HepG2 (cell line): ENCODE data around the gene SIRT7. TPM values are rescaled to one million over a fixed set of nuclear protein-coding genes. Genes with fewer than 3 reads are reported as not detected.

ENCODE experiments used
- ELF3 ChIP-seq: IDR thresholded peaks from 2 replicates; pipeline ENCODE4 v1.6.1; 2016; ENCODE audit warnings: missing genetic modification reagents, missing compliant biosample characterization
- HMGXB3 ChIP-seq: sonication (generic); formaldehyde crosslinking; IDR thresholded peaks from 2 replicates; pipeline ENCODE4 v1.4.0; 2020; ENCODE audit warnings: missing genetic modification reagents, borderline replicate concordance
- HOXA3 ChIP-seq: sonication (generic); formaldehyde crosslinking; IDR thresholded peaks from 2 replicates; pipeline ENCODE4 v1.5.0; 2020; ENCODE audit warnings: missing genetic modification reagents
- HOXA5 ChIP-seq: sonication (generic); formaldehyde crosslinking; IDR thresholded peaks from 2 replicates; pipeline ENCODE4 v1.4.0; 2020; ENCODE audit warnings: missing genetic modification reagents
- KDM4B ChIP-seq: sonication (generic); formaldehyde crosslinking; IDR thresholded peaks from 2 replicates; pipeline ENCODE4 v1.4.0; 2020; ENCODE audit warnings: missing genetic modification reagents
- KLF11 ChIP-seq: IDR thresholded peaks from 2 replicates; pipeline ENCODE4 v1.6.1; 2016; ENCODE audit warnings: missing compliant biosample characterization
- PHF8 ChIP-seq: sonication (generic); formaldehyde crosslinking; IDR thresholded peaks from 2 replicates; pipeline ENCODE4 v1.5.0; 2020; ENCODE audit warnings: missing genetic modification reagents
- PRDM4 ChIP-seq: sonication (generic); formaldehyde crosslinking; IDR thresholded peaks from 2 replicates; pipeline ENCODE4 v1.9.0; 2021; ENCODE audit warnings: missing genetic modification reagents, borderline replicate concordance
- RFX3 ChIP-seq: IDR thresholded peaks from 2 replicates; pipeline ENCODE4 v1.6.1; 2016; ENCODE audit warnings: missing biosample characterization, missing genetic modification reagents
- SAP130 ChIP-seq: IDR thresholded peaks from 2 replicates; pipeline ENCODE4 v1.6.1; 2016; ENCODE audit warnings: low read depth
- ZFP82 ChIP-seq: sonication (generic); formaldehyde crosslinking; IDR thresholded peaks from 2 replicates; pipeline ENCODE4 v1.5.1; 2020; ENCODE audit warnings: mild to moderate bottlenecking, missing genetic modification reagents, borderline replicate concordance
- ZNF142 ChIP-seq: sonication (generic); formaldehyde crosslinking; IDR thresholded peaks from 2 replicates; pipeline ENCODE4 v1.4.0; 2020; ENCODE audit warnings: missing genetic modification reagents
- ZNF335 ChIP-seq: sonication (generic); formaldehyde crosslinking; IDR thresholded peaks from 2 replicates; pipeline ENCODE4 v1.4.0; 2020; ENCODE audit warnings: missing genetic modification reagents
- ZNF512 ChIP-seq: sonication (generic); formaldehyde crosslinking; IDR thresholded peaks from 2 replicates; pipeline ENCODE4 v1.4.0; 2020; ENCODE audit warnings: mild to moderate bottlenecking, missing genetic modification reagents
- polyA plus RNA-seq, 8 experiments: library from polyadenylated mRNA; depleted of rRNA in 3 of 8; stranded (reverse) in 7 of 8; unstranded in 1 of 8; fragments of >200 nt; fragmentation: Illumina TruSeq in 4 of 8; extraction: Trizol in 4 of 8; gene quantifications; 2 replicates each; pipeline versions ENCODE4 v1.2.1 to v1.2.3, GENCODE V29; 2011 to 2016; ENCODE audit warnings: low read depth in 4 of 8, missing spikeins in 1 of 8, mixed read lengths in 1 of 8; ENCODE audit not compliant: insufficient read depth in 1 of 8
- total RNA-seq, 5 experiments: library from RNA; depleted of rRNA; stranded (reverse); fragments of >200 nt; fragmentation: Illumina TruSeq; extraction: Trizol; gene quantifications; 2 replicates each; pipeline ENCODE4 v1.2.3, GENCODE V29; 2016; ENCODE audit warnings: low read depth in 1 of 5

SIRT7 gene
- total and polyA plus RNA-seq, 2 of the 13 experiments (the other 11 are each of a cell fraction or from before 2014, with no cell fraction given): 8.3 to 24.8 TPM

- TF ChIP-seq ZNF512 (CRISPR knock-in tag) (no peak), SAP130 (CRISPR knock-in tag) (peak; percentile 46; the same call in 1 of the 2 replicates), HOXA5 (peak; percentile 47; the same call in 1 of the 2 replicates), HMGXB3 (CRISPR knock-in tag) (peak; percentile 57), KLF11 (CRISPR knock-in tag) (no peak), ZFP82 (CRISPR knock-in tag) (no peak; the same call in 1 of the 2 replicates), RFX3 (CRISPR knock-in tag) (no peak), ZNF142 (CRISPR knock-in tag) (0 out of 2 replicates have a peak, but pooled peaks have one; percentile 58), KDM4B (CRISPR knock-in tag) (peak; percentile 13; the same call in 1 of the 2 replicates), PRDM4 (CRISPR knock-in tag) (no peak), PHF8 (CRISPR knock-in tag) (peak; percentile 49; the same call in 1 of the 2 replicates), ZNF335 (0 out of 2 replicates have a peak, but pooled peaks have one; percentile 29), HOXA3 (CRISPR knock-in tag) (peak; percentile 32; the same call in 1 of the 2 replicates), ELF3 (CRISPR knock-in tag) (no peak)
These were observed 47.6 kb downstream of the SIRT7 start (continued) for GRCh38 chr17:81870131-81870980.
